ENCODE data around the gene DUSP8. TPM values are rescaled to one million over a fixed set of nuclear protein-coding genes. Genes with fewer than 3 reads are reported as not detected.

DUSP8 gene
- total and polyA plus RNA-seq, 2 of the 8 experiments (the other 6 are each of a cell fraction or from before 2014, with no cell fraction given) = 2.8 to 3.6 TPM

GRCh38 chr11:1541474-1542204 is 30.4 kb downstream of the DUSP8 start:
- DNase-seq (ENCODE audit: low read depth in 1 of 2, low spot score in 2 of 2) (no peak), FAIRE-seq (no peak)
- WGBS, 2 experiments (ENCODE audit: extremely low coverage in 1 of 2, insufficient coverage in 1 of 2, insufficient read length in 1 of 2, insufficient replicate concordance in 2 of 2, low coverage in 1 of 2, low lambda C conversion rate in 2 of 2, missing lambda C conversion rate in 1 of 2) = 81% methylated on average over 22 of the region's 22 CpGs; no CpG with 5 or more reads in 1 of the 2 experiments
- Histone ChIP-seq H3K56ac (replicated peaks; ENCODE audit: insufficient read length, low read depth, low read length) (no peak overlapping the region), H3K27ac (ENCODE audit: low read depth, low read length) (no peak overlapping the region; the same call in 1 of the 2 replicates), H4K8ac (ENCODE audit: extremely low read depth, insufficient read depth, low read length) (peak overlapping the region; percentile 2), H2BK12ac (ENCODE audit: low read depth, low read length) (peak overlapping the region; percentile 68; the same call in 1 of the 2 replicates), H2BK5ac (ENCODE audit: low read depth, low read length) (no peak overlapping the region), H3K79me1 (ENCODE audit: low read depth, low read length) (0 out of 2 replicates have a peak, but pooled peaks cover 4% of the 10 kb centered on the region), H4K20me1 (replicated peaks in 1 of 2; ENCODE audit: control insufficient read depth in 1 of 2, insufficient read depth in 2 of 2, low read length in 2 of 2) (peaks cover 0 to 2% of the 10 kb centered on the region in 2 experiments), H3K4me1 (replicated peaks in 1 of 4; ENCODE audit: control insufficient read depth in 3 of 4, insufficient read depth in 4 of 4, low read length in 3 of 4) (peaks cover 0 to 18% (median 12%) of the 10 kb centered on the region in 4 experiments; a peak in 6 of 7 replicates), H4K5ac (ENCODE audit: insufficient read length, low read depth, low read length) (no peak overlapping the region), H3K9ac (replicated peaks in 1 of 4; ENCODE audit: extremely low read depth in 1 of 4, low read depth in 3 of 4, low read length in 3 of 4) (no peak overlapping the region), H3K18ac (ENCODE audit: extremely low read depth, low read length) (no peak overlapping the region), H3K79me2 (ENCODE audit: control insufficient read depth in 1 of 2, insufficient read depth in 2 of 2, low read length in 2 of 2) (peaks cover 0 to 6% of the 10 kb centered on the region in 2 experiments; a peak in 1 of 4 replicates), H2BK15ac (ENCODE audit: low read length) (0 out of 2 replicates have a peak overlapping the region, but pooled peaks have one; percentile 61), H3K27me3 (replicated peaks in 1 of 4; ENCODE audit: control insufficient read depth in 3 of 4, extremely low read depth in 1 of 4, insufficient read depth in 3 of 4, low read length in 3 of 4) (peaks cover 0 to 31% (median 21%) of the 10 kb centered on the region in 4 experiments; a peak in 6 of 7 replicates), H3K9me3 (ENCODE audit: insufficient read depth in 2 of 2, low read depth in 1 of 2, low read length in 1 of 2) (no peaks in the 10 kb centered on the region), H3K23me2 (ENCODE audit: low read depth, low read length) (peaks cover 6% of the 10 kb centered on the region; the same call in 1 of the 2 replicates), H2BK20ac (ENCODE audit: low read length) (no peak overlapping the region), H3K4ac (replicated peaks; ENCODE audit: insufficient read length, low read depth, low read length) (no peak overlapping the region), H2AK5ac (ENCODE audit: low read depth, low read length) (no peak overlapping the region), H3K36me3 (ENCODE audit: control insufficient read depth in 2 of 4, insufficient read depth in 4 of 4, low read length in 3 of 4) (no peaks in the 10 kb centered on the region), H2AFZ (ENCODE audit: low read length) (no peak overlapping the region), H3K4me3 (ENCODE audit: extremely low read depth in 1 of 4, insufficient read depth in 2 of 4, low read depth in 3 of 4, low read length in 4 of 4) (no peak overlapping the region), H3K23ac (ENCODE audit: insufficient read length) (no peak overlapping the region), H2BK120ac (replicated peaks; ENCODE audit: low read depth, low read length) (no peak overlapping the region), H3K4me2 (ENCODE audit: insufficient read depth in 1 of 2, low read depth in 2 of 2, low read length in 2 of 2) (no peak overlapping the region), H4K91ac (replicated peaks; ENCODE audit: insufficient read length, low read length) (peak overlapping the region; percentile 19), H3K14ac (ENCODE audit: insufficient read length) (no peak overlapping the region)
- ChIA-PET CTCF (ENCODE audit: partially characterized antibody) (interaction anchor here (0.7 to 3.2 kb wide), 9 partner anchors 12 to 155 kb away, joined by 3 to 19 read pairs (median 3); no protein-coding TSS in a partner anchor), POLR2A (ENCODE audit: partially characterized antibody) (no interaction called here)
- TF ChIP-seq POLR2A (IDR thresholded peaks at IDR 0.05; ENCODE audit: control extremely low read depth in 1 of 2, low read depth in 2 of 2, low read length in 2 of 2) (no peak), CHD2 (IDR thresholded peaks at IDR 0.05; ENCODE audit: low read length) (no peak), SIRT6 (IDR thresholded peaks at IDR 0.05; ENCODE audit: low read length) (no peak), PHF8 (conservative IDR thresholded peaks at IDR 0.05; ENCODE audit: low read depth, low read length) (no peak), RAD21 (IDR thresholded peaks at IDR 0.05 in 1 of 2, conservative IDR thresholded peaks at IDR 0.05 in 1 of 2; ENCODE audit: low read depth in 2 of 2, low read length in 2 of 2) (no peak), CREB1 (IDR thresholded peaks at IDR 0.05) (no peak)
- TF ChIP-seq, protein P1, sequence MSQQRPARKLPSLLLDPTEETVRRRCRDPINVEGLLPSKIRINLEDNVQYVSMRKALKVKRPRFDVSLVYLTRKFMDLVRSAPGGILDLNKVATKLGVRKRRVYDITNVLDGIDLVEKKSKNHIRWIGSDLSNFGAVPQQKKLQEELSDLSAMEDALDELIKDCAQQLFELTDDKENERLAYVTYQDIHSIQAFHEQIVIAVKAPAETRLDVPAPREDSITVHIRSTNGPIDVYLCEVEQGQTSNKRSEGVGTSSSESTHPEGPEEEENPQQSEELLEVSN (IDR thresholded peaks at IDR 0.05) = no peak
- TF ChIP-seq, protein P2, sequence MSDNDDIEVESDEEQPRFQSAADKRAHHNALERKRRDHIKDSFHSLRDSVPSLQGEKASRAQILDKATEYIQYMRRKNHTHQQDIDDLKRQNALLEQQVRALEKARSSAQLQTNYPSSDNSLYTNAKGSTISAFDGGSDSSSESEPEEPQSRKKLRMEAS (IDR thresholded peaks at IDR 0.05) = no peak
- TF ChIP-seq, protein P3, sequence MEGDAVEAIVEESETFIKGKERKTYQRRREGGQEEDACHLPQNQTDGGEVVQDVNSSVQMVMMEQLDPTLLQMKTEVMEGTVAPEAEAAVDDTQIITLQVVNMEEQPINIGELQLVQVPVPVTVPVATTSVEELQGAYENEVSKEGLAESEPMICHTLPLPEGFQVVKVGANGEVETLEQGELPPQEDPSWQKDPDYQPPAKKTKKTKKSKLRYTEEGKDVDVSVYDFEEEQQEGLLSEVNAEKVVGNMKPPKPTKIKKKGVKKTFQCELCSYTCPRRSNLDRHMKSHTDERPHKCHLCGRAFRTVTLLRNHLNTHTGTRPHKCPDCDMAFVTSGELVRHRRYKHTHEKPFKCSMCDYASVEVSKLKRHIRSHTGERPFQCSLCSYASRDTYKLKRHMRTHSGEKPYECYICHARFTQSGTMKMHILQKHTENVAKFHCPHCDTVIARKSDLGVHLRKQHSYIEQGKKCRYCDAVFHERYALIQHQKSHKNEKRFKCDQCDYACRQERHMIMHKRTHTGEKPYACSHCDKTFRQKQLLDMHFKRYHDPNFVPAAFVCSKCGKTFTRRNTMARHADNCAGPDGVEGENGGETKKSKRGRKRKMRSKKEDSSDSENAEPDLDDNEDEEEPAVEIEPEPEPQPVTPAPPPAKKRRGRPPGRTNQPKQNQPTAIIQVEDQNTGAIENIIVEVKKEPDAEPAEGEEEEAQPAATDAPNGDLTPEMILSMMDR (IDR thresholded peaks at IDR 0.05; ENCODE audit: control extremely low read depth in 1 of 3, insufficient read depth in 1 of 3, low read depth in 1 of 3, low read length in 3 of 3) = no peak
